DOHH2 (cell line): ENCODE data around the gene FBLN1.

Source experiments
- H3F3A ChIP-seq: fragments of 200-600 bp; sonication (generic), shearing (Covaris generic); 2 replicates; pipeline ENCODE4 v1.6.0; 2016; ENCODE audit warnings: antibody characterized with exemption, mild to moderate bottlenecking; ENCODE audit not compliant: control insufficient read depth, insufficient read depth
- H3K27ac ChIP-seq: fragments of 200-600 bp; sonication (generic); 2 replicates; pipeline ENCODE4 v1.5.1; 2014; ENCODE audit warnings: low read depth, mild to moderate bottlenecking, low read length, moderate library complexity
- H3K27me3 ChIP-seq: fragments of 200-600 bp; sonication (generic); 2 replicates; pipeline ENCODE4 v1.6.1; 2014; ENCODE audit warnings: mild to moderate bottlenecking, low read length, mixed read lengths; ENCODE audit not compliant: control insufficient read depth
- H3K36me3 ChIP-seq: fragments of 200-600 bp; sonication (generic); 2 replicates; pipeline ENCODE4 v1.6.1; 2014; ENCODE audit warnings: mild to moderate bottlenecking, low read length, moderate library complexity, mixed read lengths; ENCODE audit not compliant: control insufficient read depth
- H3K4me1 ChIP-seq: fragments of 200-600 bp; sonication (generic); 2 replicates; pipeline ENCODE4 v1.6.1; 2014; ENCODE audit warnings: mild to moderate bottlenecking, low read length, mixed read lengths; ENCODE audit not compliant: control insufficient read depth
- H3K4me2 ChIP-seq: fragments of 200-600 bp; sonication (generic); 2 replicates; pipeline ENCODE4 v1.6.0; 2014; ENCODE audit warnings: mild to moderate bottlenecking, low read length, moderate library complexity
- H3K4me3 ChIP-seq: fragments of 200-600 bp; sonication (generic); 2 replicates; pipeline ENCODE4 v1.5.1; 2014; ENCODE audit warnings: mild to moderate bottlenecking, low read length, mixed read lengths
- H3K79me2 ChIP-seq: fragments of 200-600 bp; sonication (generic); 2 replicates; pipeline ENCODE4 v1.6.1; 2014; ENCODE audit warnings: mild to moderate bottlenecking, low read length, mixed read lengths; ENCODE audit not compliant: control insufficient read depth
- H3K9me2 ChIP-seq: fragments of 200-600 bp; sonication (generic); replicated peaks from 2 replicates; pipeline ENCODE4 v1.6.1; 2014; ENCODE audit warnings: mild to moderate bottlenecking, low read length, mixed read lengths; ENCODE audit not compliant: control insufficient read depth
- H3K9me3 ChIP-seq: fragments of 200-600 bp; sonication (generic); 2 replicates; pipeline ENCODE4 v1.6.1; 2014; ENCODE audit warnings: antibody characterized with exemption, low read length, mixed read lengths; ENCODE audit not compliant: control insufficient read depth, insufficient read depth
- H4K20me1 ChIP-seq: fragments of 200-600 bp; sonication (generic); 2 replicates; pipeline ENCODE4 v1.6.0; 2014; ENCODE audit warnings: low read depth, mild to moderate bottlenecking, antibody characterized with exemption, low read length, moderate library complexity; ENCODE audit not compliant: control insufficient read depth, insufficient read depth
- CTCF ChIP-seq: fragments of 200-600 bp; sonication (generic); IDR thresholded peaks from one replicate; pipeline ENCODE4 v1.5.1; 2014; ENCODE audit warnings: antibody characterized with exemption, mild to moderate bottlenecking, low read depth, low read length; ENCODE audit not compliant: poor library complexity, severe bottlenecking
- EZH2phosphoT487 ChIP-seq: fragments of 200-600 bp; sonication (generic); IDR thresholded peaks from 2 replicates; pipeline ENCODE4 v1.6.1; 2017; ENCODE audit warnings: borderline replicate concordance, mild to moderate bottlenecking, antibody characterized with exemption, low read length, moderate library complexity, mixed read lengths

The FBLN1 gene

GRCh38 chr22:45496451-45496941 lies 6.2 kb upstream of the FBLN1 start:
- no peak for TF ChIP-seq EZH2phosphoT487
- TF ChIP-seq CTCF, result no peak
- Histone ChIP-seq H3K27me3 (no peaks in the 10 kb centered on the region), H3K36me3 (no peaks in the 10 kb centered on the region), H3K27ac (no peak overlapping the region), H3K4me3 (no peak overlapping the region), H3F3A (no peaks in the 10 kb centered on the region), H3K4me1 (no peaks in the 10 kb centered on the region), H4K20me1 (no peaks in the 10 kb centered on the region), H3K4me2 (no peak overlapping the region), H3K9me2 (no peaks in the 10 kb centered on the region), H3K9me3 (no peaks in the 10 kb centered on the region), H3K79me2 (no peaks in the 10 kb centered on the region)

- no peaks in the 10 kb centered on the region for H4K20me1 ChIP-seq
- no peaks in the 10 kb centered on the region for H3K79me2 ChIP-seq
- no peak overlapping the region for H3K4me3 ChIP-seq
- H3K4me1 ChIP-seq, result no peaks in the 10 kb centered on the region
- no peaks in the 10 kb centered on the region for H3K9me3 ChIP-seq
- H3K36me3 ChIP-seq, result no peaks in the 10 kb centered on the region
- H3K27ac ChIP-seq, result no peak overlapping the region
- H3K9me2 ChIP-seq, result no peaks in the 10 kb centered on the region
- no peaks in the 10 kb centered on the region for H3K27me3 ChIP-seq
- H3K4me2 ChIP-seq, result no peak overlapping the region
- no peaks in the 10 kb centered on the region for H3F3A ChIP-seq
- TF ChIP-seq CTCF (no peak), EZH2phosphoT487 (no peak)
Measured at GRCh38 chr22:45497351-45498145, 5.1 kb upstream of the FBLN1 start.

GRCh38 chr22:45499746-45500145 lies 2.9 kb upstream of the FBLN1 start:
- no peaks in the 10 kb centered on the region for H4K20me1 ChIP-seq
- H3K4me1 ChIP-seq, result no peaks in the 10 kb centered on the region
- no peaks in the 10 kb centered on the region for H3K9me3 ChIP-seq
- no peaks in the 10 kb centered on the region for H3F3A ChIP-seq
- no peaks in the 10 kb centered on the region for H3K27me3 ChIP-seq
- TF ChIP-seq EZH2phosphoT487 (no peak), CTCF (no peak)
- no peak overlapping the region for H3K27ac ChIP-seq
- no peaks in the 10 kb centered on the region for H3K36me3 ChIP-seq
- no peak overlapping the region for H3K4me3 ChIP-seq
- no peaks in the 10 kb centered on the region for H3K9me2 ChIP-seq
- H3K4me2 ChIP-seq, result no peak overlapping the region
- no peaks in the 10 kb centered on the region for H3K79me2 ChIP-seq
